Occipital lobe (tissue), 2 donors: Measurements from ENCODE around the gene HLA-E. TPM values are rescaled to one million over a fixed set of nuclear protein-coding genes. Genes with fewer than 3 reads are reported as not detected.
"Not testable (repeated sequence)": the region's sequence is repeated elsewhere in the genome, so short reads cannot be mapped to it uniquely, and the experiment has no call there.

Source experiments
- DNase-seq: peaks from one replicate; lab custom pipeline; 2025; lab: John Stamatoyannopoulos, UW
- total RNA-seq: library from RNA; depleted of rRNA; stranded (reverse); fragments of >200 nt; gene quantifications from one replicate; pipeline ENCODE4 v1.2.3, GENCODE V29; 2014

HLA-E gene
- total RNA-seq, 1 donor from 2014 or later = 29.8 TPM

DNA sequence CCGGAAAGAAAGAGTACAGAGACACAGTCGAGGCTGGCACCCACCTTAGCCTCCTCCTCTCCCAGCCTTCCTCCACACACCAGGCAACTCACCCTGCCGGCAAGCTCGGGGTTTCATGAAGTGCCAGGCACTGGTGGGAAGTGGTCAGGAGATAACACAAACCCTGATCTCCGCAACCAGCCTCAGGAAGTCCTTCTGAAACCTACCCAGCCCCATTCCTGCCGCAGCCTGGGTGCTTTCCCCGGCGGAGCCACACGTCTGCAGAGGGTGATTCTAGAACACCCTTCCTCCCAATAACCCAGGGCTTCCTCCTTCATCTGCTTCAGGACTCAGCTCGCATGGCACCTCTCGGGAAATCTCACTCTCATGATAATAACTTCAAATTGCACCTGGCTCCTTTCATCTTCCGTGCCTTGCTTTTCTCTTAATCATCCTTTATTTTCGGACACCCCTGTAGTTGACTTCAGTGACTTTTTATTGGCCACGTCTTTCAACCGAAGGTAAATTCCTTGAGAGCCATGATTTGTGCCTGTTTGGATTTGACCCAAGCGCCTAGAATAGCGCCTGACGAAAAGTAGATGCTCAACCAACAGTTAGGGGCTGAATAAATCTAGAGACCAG is 8.7 kb upstream of the HLA-E start:
- no peak for DNase-seq

DNA sequence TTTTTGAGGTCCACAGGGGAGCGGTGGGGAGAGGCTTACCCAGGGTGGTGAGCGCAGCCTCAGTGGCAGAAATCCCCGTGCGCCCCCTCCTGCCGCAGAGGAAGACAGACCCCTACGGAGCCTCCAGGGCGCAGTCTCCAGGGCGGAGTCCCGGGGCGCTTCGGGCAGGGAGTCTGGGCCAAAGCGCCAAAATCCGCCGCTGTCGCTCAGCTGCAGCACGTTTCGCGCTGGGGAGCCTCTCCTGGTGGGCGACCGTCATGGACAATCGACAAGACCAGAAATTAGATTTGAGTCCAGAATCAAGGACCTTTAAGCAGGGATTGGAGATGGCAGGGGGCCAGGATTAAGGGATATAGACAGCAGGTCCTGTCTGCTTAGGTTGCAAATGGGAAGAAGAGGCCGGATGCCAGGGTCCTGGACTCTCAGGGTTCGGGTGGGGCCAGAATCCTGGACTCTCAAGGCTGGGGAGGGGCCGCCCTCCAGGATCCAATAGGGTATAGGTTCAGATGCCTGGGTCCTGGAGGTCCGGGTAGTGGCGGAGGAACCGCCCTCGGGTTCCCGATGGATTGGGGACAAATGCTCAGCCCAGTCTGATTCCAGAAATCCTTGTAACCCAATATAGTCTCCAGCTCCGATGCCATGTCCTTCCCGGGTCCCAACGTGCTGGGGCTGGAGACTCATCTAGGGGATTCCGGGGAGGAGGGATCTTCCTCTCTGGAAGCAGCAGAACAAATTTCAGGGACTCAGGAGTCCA is 7.9 kb upstream of the HLA-E start:
- DNase-seq = no peak

DNA sequence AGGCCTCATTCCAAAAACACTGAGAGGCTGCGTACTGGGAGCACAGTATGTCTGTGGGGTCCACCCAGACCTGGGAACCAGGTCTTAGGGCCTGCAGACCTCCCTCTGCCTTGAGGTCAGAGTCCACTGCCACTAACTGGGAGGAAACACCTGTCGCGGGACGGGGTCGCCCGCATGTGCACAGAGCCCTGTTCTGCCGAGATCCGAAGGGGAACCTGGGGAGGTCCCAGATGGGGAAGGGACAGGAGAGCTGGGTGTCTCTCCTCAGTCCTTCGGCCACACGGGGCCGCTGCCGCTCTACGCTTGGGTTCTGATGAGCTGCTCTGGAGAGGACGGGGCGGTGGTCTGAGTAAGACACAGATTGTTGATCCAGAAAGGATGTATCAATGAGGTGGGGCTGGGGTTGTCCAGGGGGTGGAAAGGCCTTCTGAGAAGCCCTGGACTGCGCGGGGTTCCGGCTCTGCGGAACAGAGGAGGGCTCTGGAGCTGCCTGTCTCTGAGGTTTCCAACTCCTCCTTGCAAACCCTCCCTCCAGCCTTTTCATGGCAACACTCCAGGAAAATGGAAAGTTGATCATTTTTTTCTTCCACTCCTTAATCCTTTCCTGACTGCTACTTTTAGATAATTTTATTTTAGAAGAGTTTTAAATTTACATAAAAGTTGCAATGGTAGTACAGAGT is 7.2 kb upstream of the HLA-E start:
- DNase-seq = not testable (repeated sequence)

- no peak for DNase-seq
Measured at GRCh38 chr6:30483677-30484279, 5.5 kb upstream of the HLA-E start.

GRCh38 chr6:30485236-30485635 is 4.1 kb upstream of the HLA-E start:
- no peak for DNase-seq

DNA sequence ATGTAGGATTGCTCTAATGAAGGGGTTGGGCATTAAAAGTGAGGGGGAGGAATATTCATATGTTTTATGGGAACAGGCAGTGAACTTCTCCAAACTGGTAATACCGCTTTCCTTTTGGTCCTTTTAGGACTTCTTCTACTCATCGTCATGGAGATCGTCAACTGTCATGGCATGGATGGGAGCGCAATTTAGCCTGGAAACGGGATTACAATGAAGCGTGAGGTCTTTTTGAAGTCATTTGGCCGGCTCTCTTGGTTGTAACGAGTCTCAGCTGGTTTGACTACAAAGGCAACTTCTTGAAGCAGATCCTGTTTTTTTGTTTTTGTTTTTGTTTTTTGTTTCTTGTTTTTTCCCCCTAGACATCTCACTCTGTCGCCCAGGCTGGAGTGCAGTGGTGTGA is 1.4 kb upstream of the HLA-E start:
- DNase-seq = no peak

DNA sequence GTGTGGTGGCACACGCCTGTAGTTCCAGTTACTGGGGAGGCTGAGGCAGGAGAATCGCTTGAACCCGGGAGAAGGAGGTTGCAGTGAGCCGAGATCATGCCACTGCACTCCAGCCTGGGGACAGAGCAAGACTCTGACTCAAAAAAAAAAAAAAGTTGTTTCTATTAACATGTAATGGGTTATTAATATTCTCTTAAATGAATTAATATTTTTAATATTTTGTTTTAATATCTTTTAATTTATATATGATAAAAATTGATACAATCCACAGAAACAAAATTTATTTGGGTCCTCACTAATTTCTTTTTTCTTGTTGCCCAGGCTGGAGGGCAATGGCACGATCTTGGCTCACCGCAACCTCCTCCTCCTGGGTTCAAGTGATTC is 620 bp upstream of the HLA-E start:
- DNase-seq = not testable (repeated sequence)

DNA sequence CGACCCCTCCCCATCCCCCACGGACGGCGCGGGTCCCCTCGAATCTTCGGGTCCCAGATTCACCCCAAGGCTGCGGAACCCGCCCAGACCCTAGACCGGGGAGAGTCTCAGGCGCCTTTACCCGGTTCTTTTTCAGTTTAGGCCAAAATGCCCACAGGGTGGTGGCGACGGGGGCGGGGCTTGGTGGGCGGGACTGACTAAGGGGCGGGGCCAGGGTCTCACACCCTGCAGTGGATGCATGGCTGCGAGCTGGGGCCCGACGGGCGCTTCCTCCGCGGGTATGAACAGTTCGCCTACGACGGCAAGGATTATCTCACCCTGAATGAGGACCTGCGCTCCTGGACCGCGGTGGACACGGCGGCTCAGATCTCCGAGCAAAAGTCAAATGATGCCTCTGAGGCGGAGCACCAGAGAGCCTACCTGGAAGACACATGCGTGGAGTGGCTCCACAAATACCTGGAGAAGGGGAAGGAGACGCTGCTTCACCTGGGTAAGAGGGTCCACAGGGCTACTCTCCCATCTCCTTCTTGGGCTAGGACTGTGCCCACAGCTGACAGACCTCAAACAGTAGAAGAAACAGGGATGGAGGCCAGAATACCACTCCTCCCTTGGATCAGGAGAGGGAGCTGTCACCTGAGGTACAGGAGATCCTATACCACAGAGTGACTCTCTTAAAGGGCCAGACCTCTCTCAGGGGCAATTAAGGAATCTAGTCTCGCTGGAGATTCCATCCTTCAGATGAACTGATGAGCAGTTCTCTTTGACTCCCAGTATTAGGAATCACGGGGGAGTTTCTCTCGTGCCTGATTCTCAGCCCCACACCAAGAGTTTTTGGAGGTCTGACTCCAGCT is 942 bp downstream of the HLA-E start:
- no peak for DNase-seq

GRCh38 chr6:30491291-30491953 is 2.1 kb downstream of the HLA-E start:
- DNase-seq = not testable (repeated sequence)

GRCh38 chr6:30491991-30492952 is 3.0 kb downstream of the HLA-E start:
- DNase-seq = no peak

- no peak for DNase-seq
Measured at GRCh38 chr6:30493643-30494250, 4.4 kb downstream of the HLA-E start.

- DNase-seq = no peak
Measured at GRCh38 chr6:30494291-30494861, 5.1 kb downstream of the HLA-E start.

DNA sequence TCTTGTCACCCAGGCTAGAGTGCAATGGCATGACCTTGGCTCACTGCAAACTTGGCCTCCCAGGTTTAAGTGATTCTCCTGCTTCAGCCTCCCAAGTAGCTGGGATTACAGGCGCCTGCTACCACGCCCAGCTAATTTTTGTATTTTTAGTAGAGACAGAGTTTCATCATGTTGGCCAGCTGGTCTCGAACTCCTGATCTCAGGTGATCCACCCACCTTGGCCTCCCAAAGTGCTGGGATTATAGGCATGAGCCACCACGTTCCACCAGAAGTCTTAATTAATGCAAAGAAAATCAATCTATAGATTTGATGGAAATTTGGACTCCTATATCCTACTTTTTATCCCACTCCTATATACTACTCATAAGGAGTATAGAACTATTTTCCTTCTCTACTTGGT is 5.8 kb downstream of the HLA-E start:
- not testable (repeated sequence) for DNase-seq

DNA sequence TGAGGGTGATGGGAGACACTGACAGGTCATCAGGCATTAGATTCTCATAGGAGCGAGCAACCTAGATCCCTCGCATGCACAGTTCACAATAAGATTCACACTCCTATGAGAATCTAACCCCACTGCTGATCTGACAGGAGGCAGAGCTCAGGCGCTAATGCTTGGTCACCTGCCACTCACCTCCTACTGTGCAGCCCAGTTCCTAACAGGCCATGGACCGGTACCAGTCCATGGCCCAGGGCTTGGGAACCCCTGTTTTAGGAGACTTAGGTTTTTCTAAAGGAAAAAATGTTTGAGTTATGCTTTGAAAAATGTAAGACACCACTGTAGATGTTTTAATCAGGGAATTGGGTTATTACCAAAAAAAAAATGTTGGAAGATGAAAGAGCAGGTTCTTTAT is 6.7 kb downstream of the HLA-E start:
- no peak for DNase-seq

DNA sequence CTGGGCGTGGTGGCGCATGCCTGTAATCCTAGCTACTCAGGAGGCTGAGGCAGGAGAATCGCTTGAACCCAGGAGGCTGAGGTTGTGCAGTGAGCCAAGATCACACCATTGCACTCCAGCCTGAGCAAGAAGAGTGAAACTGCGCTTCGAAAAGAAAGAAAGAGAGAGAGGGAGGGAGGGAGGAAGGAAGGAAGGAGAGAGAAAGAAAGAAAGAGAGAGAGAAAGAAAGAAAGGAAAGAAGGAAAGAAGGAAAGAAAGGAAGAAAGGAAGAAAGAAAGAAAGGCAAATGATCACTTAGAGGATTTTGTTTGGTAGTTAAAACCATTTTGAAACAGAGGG is 7.9 kb downstream of the HLA-E start:
- DNase-seq = not testable (repeated sequence)

DNA sequence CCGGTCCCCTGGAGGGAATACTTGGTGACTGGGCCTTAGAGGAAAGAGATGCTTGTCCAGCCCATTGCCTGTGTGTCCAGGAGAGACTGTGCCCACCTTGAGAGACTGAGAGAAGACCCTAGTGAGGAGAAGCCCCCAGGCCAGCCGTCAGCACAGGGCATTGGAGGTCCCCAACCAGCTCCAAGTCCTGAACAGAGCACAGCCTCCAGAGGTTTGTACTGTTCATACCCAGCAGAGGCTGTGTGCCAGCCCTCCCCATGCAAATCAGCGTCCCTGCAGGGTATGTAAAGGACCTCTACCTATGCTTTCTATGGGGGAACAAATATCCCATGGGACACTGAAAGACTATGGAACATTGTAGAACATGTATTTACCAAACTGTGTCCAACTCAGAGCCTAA is 8.4 kb downstream of the HLA-E start:
- no peak for DNase-seq

DNA sequence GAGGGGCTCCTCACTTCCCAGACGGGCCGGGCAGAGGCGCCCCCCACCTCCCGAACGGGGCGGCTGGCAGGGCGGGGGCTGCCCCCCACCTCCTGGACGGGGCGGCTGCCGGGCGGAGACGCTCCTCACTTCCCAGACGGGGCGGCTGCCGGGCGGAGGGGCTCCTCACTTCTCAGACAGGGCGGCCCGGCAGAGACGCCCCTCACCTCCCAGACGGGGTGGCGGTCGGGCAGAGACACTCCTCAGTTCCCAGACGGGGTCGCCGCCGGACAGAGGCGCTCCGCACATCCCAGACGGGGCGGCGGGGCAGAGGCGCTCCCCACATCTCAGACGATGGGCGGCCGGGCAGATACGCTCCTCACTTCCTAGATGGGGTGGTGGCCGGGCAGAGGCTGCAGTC is 9.4 kb downstream of the HLA-E start:
- not testable (repeated sequence) for DNase-seq

DNA sequence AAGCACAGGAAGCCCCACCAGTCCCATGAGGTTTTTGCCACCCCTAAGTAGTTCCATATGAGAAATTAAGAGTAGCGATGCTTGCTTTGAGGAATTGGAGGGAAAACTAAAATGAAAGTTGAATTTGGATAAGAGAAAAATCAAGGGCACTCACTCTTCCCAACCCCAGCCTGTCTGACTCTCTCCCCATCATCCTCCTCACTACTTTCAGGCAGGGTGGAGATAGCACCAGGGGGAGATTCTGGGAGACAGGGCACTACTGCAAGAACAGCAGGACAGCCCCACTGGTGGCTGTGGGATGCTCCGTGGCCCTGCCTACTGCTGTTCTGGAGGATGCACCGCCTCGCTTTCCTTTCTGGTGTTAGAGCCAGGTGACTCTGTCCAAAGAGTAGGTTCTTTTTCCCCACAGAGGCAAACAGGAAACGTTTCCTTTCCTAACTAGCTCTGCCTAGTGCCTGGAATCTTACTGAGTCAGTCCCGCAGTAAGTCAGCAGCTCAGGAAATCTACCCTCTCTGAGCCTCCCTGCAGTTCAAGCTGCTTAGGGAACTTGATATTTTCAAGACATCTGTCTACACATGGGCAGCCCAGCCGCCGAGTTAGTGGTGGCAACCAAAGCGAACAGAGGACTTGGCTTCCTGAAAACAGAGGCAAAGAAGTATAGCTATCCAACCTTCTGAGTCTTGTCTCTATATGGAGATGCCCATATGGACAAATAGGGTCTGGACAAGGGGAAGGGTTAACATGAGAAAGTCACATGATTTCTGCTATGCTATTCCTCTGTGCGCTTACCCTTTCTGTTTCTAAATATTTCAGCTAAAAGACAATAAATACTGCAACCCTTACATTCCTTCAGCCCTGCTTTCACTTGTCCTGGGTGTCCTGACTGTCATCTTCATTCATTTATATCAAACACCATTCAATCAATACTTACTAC is 11.4 kb downstream of the HLA-E start:
- no peak for DNase-seq
